SK-N-SH treated with all-trans-retinoic acid at 6 μM for 48 hours (cell line): Measurements from ENCODE around the gene HOXA6.

Experiments used
- ARNTL ChIP-seq: fragments of 450-650 bp; formaldehyde crosslinking; IDR thresholded peaks from 2 replicates; pipeline ENCODE4 v1.5.0; 2020; ENCODE audit warnings: low read depth, mild to moderate bottlenecking, moderate library complexity, borderline replicate concordance
- CSDC2 ChIP-seq: fragments of 250-450 bp; sonication (Bioruptor Pico); IDR thresholded peaks from 2 replicates; pipeline ENCODE4 v1.5.0; 2020; ENCODE audit warnings: mild to moderate bottlenecking, moderate library complexity
- CSRNP3 ChIP-seq: fragments of 250-450 bp; sonication (Bioruptor Pico); IDR thresholded peaks from 2 replicates; pipeline ENCODE4 v1.5.1; 2021; ENCODE audit warnings: mild to moderate bottlenecking, moderate library complexity
- GLIS3 ChIP-seq: fragments of 250-450 bp; sonication (Bioruptor Pico); IDR thresholded peaks from 2 replicates; pipeline ENCODE4 v1.5.0; 2020; ENCODE audit warnings: mild to moderate bottlenecking, moderate library complexity
- ISL1 ChIP-seq: fragments of 250-450 bp; sonication (Bioruptor Pico); IDR thresholded peaks from 2 replicates; pipeline ENCODE4 v2.1.2; 2022; ENCODE audit warnings: mild to moderate bottlenecking, moderate library complexity
- OSR1 ChIP-seq: fragments of 250-450 bp; sonication (Bioruptor Pico); IDR thresholded peaks from 2 replicates; pipeline ENCODE4 v1.8.0; 2022; ENCODE audit warnings: moderate library complexity, mild to moderate bottlenecking, inconsistent platforms
- PATZ1 ChIP-seq: fragments of 250-450 bp; sonication (Bioruptor Pico); IDR thresholded peaks from 2 replicates; pipeline ENCODE4 v1.8.0; 2020; ENCODE audit warnings: mild to moderate bottlenecking, moderate library complexity, borderline replicate concordance
- RARB ChIP-seq: fragments of 250-450 bp; sonication (Bioruptor Pico); IDR thresholded peaks from 2 replicates; pipeline ENCODE4 v1.8.0; 2021; ENCODE audit warnings: mild to moderate bottlenecking, moderate library complexity
- SNAI2 ChIP-seq: fragments of 250-450 bp; sonication (Bioruptor Pico); IDR thresholded peaks from 2 replicates; pipeline ENCODE4 v1.5.0; 2020; ENCODE audit warnings: mild to moderate bottlenecking, moderate library complexity
- TOX ChIP-seq: fragments of 250-450 bp; sonication (Bioruptor Pico); IDR thresholded peaks from 2 replicates; pipeline ENCODE4 v1.8.0; 2021; ENCODE audit warnings: mild to moderate bottlenecking, moderate library complexity, borderline replicate concordance
- TSHZ2 ChIP-seq: fragments of 250-450 bp; sonication (Bioruptor Pico); IDR thresholded peaks from 2 replicates; pipeline ENCODE4 v1.5.0; 2020; ENCODE audit warnings: mild to moderate bottlenecking, moderate library complexity
- ZC3H10 ChIP-seq: fragments of 250-450 bp; sonication (Bioruptor Pico); IDR thresholded peaks from 2 replicates; pipeline ENCODE4 v1.5.1; 2021; ENCODE audit warnings: mild to moderate bottlenecking, moderate library complexity
- ZFP3 ChIP-seq: fragments of 250-450 bp; sonication (Bioruptor Pico); IDR thresholded peaks from 2 replicates; pipeline ENCODE4 v1.5.0; 2020; ENCODE audit warnings: mild to moderate bottlenecking, moderate library complexity
- ZNF8 ChIP-seq: fragments of 450-650 bp; formaldehyde crosslinking; IDR thresholded peaks from 2 replicates; pipeline ENCODE4 v1.5.0; 2020; ENCODE audit warnings: mild to moderate bottlenecking, moderate library complexity

GRCh38 chr7:27101957-27102580 is 45.5 kb downstream of the HOXA6 start:
- TF ChIP-seq ARNTL (no peak), ZNF8 (CRISPR knock-in tag) (no peak), GLIS3 (CRISPR knock-in tag) (no peak), RARB (CRISPR knock-in tag) (no peak), CSDC2 (CRISPR knock-in tag) (no peak), TOX (CRISPR knock-in tag) (no peak), ZFP3 (no peak), ZC3H10 (CRISPR knock-in tag) (no peak), PATZ1 (CRISPR knock-in tag) (no peak), TSHZ2 (no peak), SNAI2 (CRISPR knock-in tag) (no peak), CSRNP3 (CRISPR knock-in tag) (no peak), ISL1 (CRISPR knock-in tag) (no peak), OSR1 (CRISPR knock-in tag) (no peak)
